ENCODE results near the gene CYP26B1.

CYP26B1 gene

DNA sequence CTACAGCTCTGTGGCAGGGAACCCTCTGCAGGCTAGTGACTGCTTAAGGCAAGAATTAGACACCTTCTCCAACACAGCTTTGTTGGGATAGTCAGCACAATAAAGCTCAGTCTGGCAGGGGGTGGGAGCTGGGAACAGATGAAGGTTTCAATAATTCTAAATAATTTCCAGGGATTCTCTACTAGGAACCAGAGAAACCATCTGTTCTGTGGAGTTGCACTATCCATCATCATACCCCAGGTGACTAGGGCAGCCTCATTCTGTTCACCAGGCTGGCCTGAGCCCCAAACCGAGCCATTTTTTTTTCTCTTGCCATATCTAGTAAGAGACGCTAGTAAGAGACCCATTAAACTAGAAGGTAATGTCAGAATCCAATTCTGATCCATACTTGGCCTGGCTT lies 35.8 kb upstream of the CYP26B1 start:
- Histone ChIP-seq H3K23ac (ENCODE audit: low read depth, low read length, poor library complexity) (no peak overlapping the region), H3K14ac (ENCODE audit: low read length) (no peak overlapping the region), H2BK120ac (ENCODE audit: low read depth, low read length) (no peak overlapping the region), H2AK5ac (ENCODE audit: low read depth, low read length) (no peak overlapping the region), H4K8ac (ENCODE audit: low read depth, low read length) (no peak overlapping the region), H2BK15ac (ENCODE audit: low read length) (no peak overlapping the region), H3K4ac (ENCODE audit: low read length) (no peak overlapping the region), H2BK5ac (ENCODE audit: low read length) (no peak overlapping the region), H3K18ac (ENCODE audit: low read length) (no peak overlapping the region), H3K27me3 (ENCODE audit: control insufficient read depth in 3 of 3, insufficient read depth in 3 of 3, low read depth in 1 of 3, low read length in 3 of 3) (no peaks in the 10 kb centered on the region), H3K4me1 (ENCODE audit: control insufficient read depth in 2 of 2, insufficient read depth in 1 of 2, low read depth in 1 of 2, low read length in 2 of 2) (no peaks in the 10 kb centered on the region), H3K36me3 (replicated peaks in 1 of 2; ENCODE audit: control insufficient read depth in 2 of 2, insufficient read depth in 2 of 2, low read length in 2 of 2) (peaks cover 0 to under 1% of the 10 kb centered on the region in 2 donors), H3K9ac (ENCODE audit: low read depth, low read length, poor library complexity) (no peak overlapping the region), H3K9me3 (replicated peaks in 1 of 2; ENCODE audit: control insufficient read depth in 2 of 2, insufficient read depth in 1 of 2, low read depth in 1 of 2, low read length in 2 of 2) (no peaks in the 10 kb centered on the region), H2BK12ac (ENCODE audit: low read length) (no peak overlapping the region), H3K4me2 (ENCODE audit: insufficient read depth, low read length, poor library complexity, severe bottlenecking) (no peak overlapping the region), H3K4me3 (ENCODE audit: low read length in 2 of 2) (no peak overlapping the region), H2AFZ (ENCODE audit: low read length) (no peak overlapping the region), H4K91ac (ENCODE audit: low read depth, low read length, poor library complexity) (no peak overlapping the region), H3K79me1 (ENCODE audit: low read depth, low read length) (no peaks in the 10 kb centered on the region), H3K27ac (replicated peaks; ENCODE audit: low read length) (no peak overlapping the region)
- no peak for DNase-seq (ENCODE audit: low spot score)
- WGBS, 2 donors (ENCODE audit: extremely low coverage in 2 of 2, insufficient read length in 2 of 2, insufficient replicate concordance in 1 of 2) = no CpG with 5 or more reads among the region's 2 CpGs

DNA sequence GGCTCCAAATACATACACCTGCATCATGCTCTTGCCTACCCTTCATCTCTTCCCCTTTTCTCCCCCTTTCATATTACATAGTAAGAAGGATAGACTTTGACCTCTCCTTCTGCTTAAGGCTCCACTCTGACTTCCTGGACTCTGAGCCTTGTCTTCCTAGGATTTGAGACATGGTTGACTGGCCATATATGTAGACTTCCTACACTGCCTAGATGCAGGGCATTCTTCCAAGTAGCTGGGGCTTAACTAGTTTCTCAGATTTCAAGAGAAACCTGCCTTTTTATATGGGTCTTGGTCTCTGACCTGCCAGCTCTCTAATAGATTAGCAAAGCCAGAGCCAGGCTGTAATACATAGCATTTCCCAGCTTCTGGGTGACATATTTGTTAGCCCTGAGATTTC lies 35.4 kb upstream of the CYP26B1 start:
- Histone ChIP-seq H3K27me3 (ENCODE audit: control insufficient read depth in 3 of 3, insufficient read depth in 3 of 3, low read depth in 1 of 3, low read length in 3 of 3) (no peaks in the 10 kb centered on the region), H3K4ac (ENCODE audit: low read length) (no peak overlapping the region), H3K14ac (ENCODE audit: low read length) (no peak overlapping the region), H3K23ac (ENCODE audit: low read depth, low read length, poor library complexity) (no peak overlapping the region), H4K91ac (ENCODE audit: low read depth, low read length, poor library complexity) (no peak overlapping the region), H3K18ac (ENCODE audit: low read length) (no peak overlapping the region), H3K79me1 (ENCODE audit: low read depth, low read length) (no peaks in the 10 kb centered on the region), H2BK12ac (ENCODE audit: low read length) (no peak overlapping the region), H3K36me3 (replicated peaks in 1 of 2; ENCODE audit: control insufficient read depth in 2 of 2, insufficient read depth in 2 of 2, low read length in 2 of 2) (peaks cover 0 to 5% of the 10 kb centered on the region in 2 donors), H2BK5ac (ENCODE audit: low read length) (no peak overlapping the region), H2BK120ac (ENCODE audit: low read depth, low read length) (no peak overlapping the region), H2BK15ac (ENCODE audit: low read length) (no peak overlapping the region), H4K8ac (ENCODE audit: low read depth, low read length) (no peak overlapping the region), H3K4me2 (ENCODE audit: insufficient read depth, low read length, poor library complexity, severe bottlenecking) (no peak overlapping the region), H3K27ac (replicated peaks; ENCODE audit: low read length) (no peak overlapping the region), H2AK5ac (ENCODE audit: low read depth, low read length) (no peak overlapping the region), H3K9ac (ENCODE audit: low read depth, low read length, poor library complexity) (no peak overlapping the region), H3K9me3 (replicated peaks in 1 of 2; ENCODE audit: control insufficient read depth in 2 of 2, insufficient read depth in 1 of 2, low read depth in 1 of 2, low read length in 2 of 2) (no peaks in the 10 kb centered on the region), H2AFZ (ENCODE audit: low read length) (no peak overlapping the region), H3K4me1 (ENCODE audit: control insufficient read depth in 2 of 2, insufficient read depth in 1 of 2, low read depth in 1 of 2, low read length in 2 of 2) (no peaks in the 10 kb centered on the region), H3K4me3 (ENCODE audit: low read length in 2 of 2) (no peak overlapping the region)
- no peak for DNase-seq (ENCODE audit: low spot score)

- no peak overlapping the region for H3K14ac ChIP-seq (ENCODE audit: low read length)
- H3K9ac ChIP-seq (ENCODE audit: low read depth, low read length, poor library complexity) = no peak overlapping the region
- H2BK12ac ChIP-seq (ENCODE audit: low read length) = no peak overlapping the region
- no peak overlapping the region for H3K4ac ChIP-seq (ENCODE audit: low read length)
- H3K4me3 ChIP-seq (ENCODE audit: low read length in 2 of 2) = no peak overlapping the region
- H3K36me3 ChIP-seq (replicated peaks in 1 of 2; ENCODE audit: control insufficient read depth in 2 of 2, insufficient read depth in 2 of 2, low read length in 2 of 2) = peaks cover 0 to 10% of the 10 kb centered on the region in 2 donors
- H3K4me1 ChIP-seq (ENCODE audit: control insufficient read depth in 2 of 2, insufficient read depth in 1 of 2, low read depth in 1 of 2, low read length in 2 of 2) = no peaks in the 10 kb centered on the region
- no peak overlapping the region for H2AFZ ChIP-seq (ENCODE audit: low read length)
- H2AK5ac ChIP-seq (ENCODE audit: low read depth, low read length) = no peak overlapping the region
- H2BK5ac ChIP-seq (ENCODE audit: low read length) = no peak overlapping the region
- no peak overlapping the region for H2BK15ac ChIP-seq (ENCODE audit: low read length)
- no peak overlapping the region for H2BK120ac ChIP-seq (ENCODE audit: low read depth, low read length)
- no peak overlapping the region for H4K8ac ChIP-seq (ENCODE audit: low read depth, low read length)
- no peak for DNase-seq (ENCODE audit: low spot score)
- no peaks in the 10 kb centered on the region for H3K79me1 ChIP-seq (ENCODE audit: low read depth, low read length)
- WGBS, 2 donors (ENCODE audit: extremely low coverage in 2 of 2, insufficient read length in 2 of 2, insufficient replicate concordance in 1 of 2) = no CpG with 5 or more reads among the region's 4 CpGs
- H3K23ac ChIP-seq (ENCODE audit: low read depth, low read length, poor library complexity) = no peak overlapping the region
- no peak overlapping the region for H4K91ac ChIP-seq (ENCODE audit: low read depth, low read length, poor library complexity)
- H3K27me3 ChIP-seq (ENCODE audit: control insufficient read depth in 3 of 3, insufficient read depth in 3 of 3, low read depth in 1 of 3, low read length in 3 of 3) = no peaks in the 10 kb centered on the region
- no peaks in the 10 kb centered on the region for H3K9me3 ChIP-seq (replicated peaks in 1 of 2; ENCODE audit: control insufficient read depth in 2 of 2, insufficient read depth in 1 of 2, low read depth in 1 of 2, low read length in 2 of 2)
- H3K18ac ChIP-seq (ENCODE audit: low read length) = no peak overlapping the region
- H3K4me2 ChIP-seq (ENCODE audit: insufficient read depth, low read length, poor library complexity, severe bottlenecking) = no peak overlapping the region
- H3K27ac ChIP-seq (replicated peaks; ENCODE audit: low read length) = no peak overlapping the region
Observed at GRCh38 chr2:72182547-72182946, 34.9 kb upstream of the CYP26B1 start.

- H4K91ac ChIP-seq (ENCODE audit: low read depth, low read length, poor library complexity) = no peak overlapping the region
- DNase-seq (ENCODE audit: low spot score) = no peak
- no peaks in the 10 kb centered on the region for H3K27me3 ChIP-seq (ENCODE audit: control insufficient read depth in 3 of 3, insufficient read depth in 3 of 3, low read depth in 1 of 3, low read length in 3 of 3)
- H2BK12ac ChIP-seq (ENCODE audit: low read length) = no peak overlapping the region
- H3K4me3 ChIP-seq (ENCODE audit: low read length in 2 of 2) = no peak overlapping the region
- H3K9me3 ChIP-seq (replicated peaks in 1 of 2; ENCODE audit: control insufficient read depth in 2 of 2, insufficient read depth in 1 of 2, low read depth in 1 of 2, low read length in 2 of 2) = no peaks in the 10 kb centered on the region
- no peak overlapping the region for H3K14ac ChIP-seq (ENCODE audit: low read length)
- no peak overlapping the region for H3K23ac ChIP-seq (ENCODE audit: low read depth, low read length, poor library complexity)
- no peak overlapping the region for H2AFZ ChIP-seq (ENCODE audit: low read length)
- H4K8ac ChIP-seq (ENCODE audit: low read depth, low read length) = no peak overlapping the region
- H2BK5ac ChIP-seq (ENCODE audit: low read length) = no peak overlapping the region
- H3K36me3 ChIP-seq (replicated peaks in 1 of 2; ENCODE audit: control insufficient read depth in 2 of 2, insufficient read depth in 2 of 2, low read length in 2 of 2) = peaks cover 0 to 13% of the 10 kb centered on the region in 2 donors
- H3K4me1 ChIP-seq (ENCODE audit: control insufficient read depth in 2 of 2, insufficient read depth in 1 of 2, low read depth in 1 of 2, low read length in 2 of 2) = no peaks in the 10 kb centered on the region
- no peak overlapping the region for H2AK5ac ChIP-seq (ENCODE audit: low read depth, low read length)
- H2BK120ac ChIP-seq (ENCODE audit: low read depth, low read length) = no peak overlapping the region
- no peak overlapping the region for H3K4me2 ChIP-seq (ENCODE audit: insufficient read depth, low read length, poor library complexity, severe bottlenecking)
- H3K27ac ChIP-seq (replicated peaks; ENCODE audit: low read length) = no peak overlapping the region
- H3K4ac ChIP-seq (ENCODE audit: low read length) = no peak overlapping the region
- no peak overlapping the region for H2BK15ac ChIP-seq (ENCODE audit: low read length)
- no peaks in the 10 kb centered on the region for H3K79me1 ChIP-seq (ENCODE audit: low read depth, low read length)
- no CpG with 5 or more reads among the region's 2 CpGs for WGBS, 2 donors (ENCODE audit: extremely low coverage in 2 of 2, insufficient read length in 2 of 2, insufficient replicate concordance in 1 of 2)
- H3K9ac ChIP-seq (ENCODE audit: low read depth, low read length, poor library complexity) = no peak overlapping the region
- no peak overlapping the region for H3K18ac ChIP-seq (ENCODE audit: low read length)
Observed at GRCh38 chr2:72181616-72182015, 34.0 kb upstream of the CYP26B1 start.
